Psoas muscle (tissue), 8 donors: ENCODE measurements around the gene CEMIP2. TPM values are rescaled to one million over a fixed set of nuclear protein-coding genes. Genes with fewer than 3 reads are reported as not detected.

Experiments used
- ATAC-seq, 4 donors: fragments of 200-7000 bp; cut with Tn5 transposase; one replicate each; pipeline ENCODE4 v1.9.1; 2020; ENCODE audit warnings: moderate library complexity in 3 of 4, mild to moderate bottlenecking in 2 of 4
- DNase-seq, 2 donors: peaks; one replicate each; pipeline ENCODE4 v3.0.0-alpha.2; 2020
- H3K27ac ChIP-seq: fragments of 200-600 bp; one replicate; pipeline ENCODE4 v1.8.0; 2022
- H3K27me3 ChIP-seq, 3 donors: fragments of 200-600 bp in 1 of 3; one replicate each; pipeline versions ENCODE4 v1.6.1 to v1.8.0; 2013 to 2022; ENCODE audit warnings: low read length in 2 of 3, mild to moderate bottlenecking in 2 of 3, moderate library complexity in 1 of 3; ENCODE audit not compliant: insufficient read depth in 3 of 3
- H3K36me3 ChIP-seq, 2 donors: fragments of 200-600 bp in 1 of 2; one replicate each; pipeline versions ENCODE4 v1.6.1 to v1.8.0; 2013 to 2022; ENCODE audit warnings: low read depth in 1 of 2, mild to moderate bottlenecking in 1 of 2, moderate library complexity in 1 of 2; ENCODE audit not compliant: insufficient read depth in 1 of 2
- H3K4me1 ChIP-seq: fragments of 200-600 bp; one replicate; pipeline ENCODE4 v1.8.0; 2022
- H3K4me3 ChIP-seq: fragments of 200-600 bp; one replicate; pipeline ENCODE4 v1.8.0; 2022; ENCODE audit warnings: mild to moderate bottlenecking
- H3K9me3 ChIP-seq: fragments of 200-600 bp; one replicate; pipeline ENCODE4 v1.8.0; 2022
- CTCF ChIP-seq: fragments of 200-600 bp; IDR thresholded peaks from one replicate; pipeline ENCODE4 v1.8.0; 2022; ENCODE audit warnings: antibody characterized with exemption
- WGBS, 3 donors: extraction: QIAGEN DNeasy Blood & Tissue Kit; methylation state at CpG; one replicate each; pipeline versions ENCODE4 v1.1.6 to v1.1.7; 2013; 5-methylcytosine and 5-hydroxymethylcytosine counted together
- intact Hi-C, 2 donors: fragments of 100-400 bp; cut with DNase I; formaldehyde crosslinking; loops; one replicate each; pipeline versions ENCODE4 v1.11.0 to v1.14.2; 2022
- polyA plus RNA-seq, 3 donors: library from polyadenylated mRNA; stranded (reverse); fragments of 200-250 nt; gene quantifications; one replicate each; pipeline ENCODE4 v1.2.3, GENCODE V29; 2013
- total RNA-seq, 4 donors: library from RNA; stranded (reverse); fragmentation: NEBNext Ultra II Directional in 2 of 4; extraction: Animal tissue kit (Norgen Biotek cat#: 25700) in 2 of 4; gene quantifications; one replicate each; pipeline versions ENCODE4 v1.2.1 to v1.2.4, GENCODE V29; 2021 to 2023
- donor health status: healthy with polysubstance abuse.
- donor health status: DM: no; HTN: no; CAD: no; lungs with moderate emphysema.
- donor health status: Bipolar disorder and iron deficiency.
- donor health status: healthy.
- donor health status: DM: yes; HTN: yes; CAD: no.
- donor health status: DM: no; HTN: no; CAD: no.
- donor health status: DM: no; HTN: no; CAD: no.
- donor health status: DM: yes; HTN: yes; CAD: no.

Gene CEMIP2
- total and polyA plus RNA-seq, 7 donors, result 5.9 to 20.3 (median 9.6) TPM

- Histone ChIP-seq H3K27me3 (no peaks in the 10 kb centered on the region), H3K4me1 (no peaks in the 10 kb centered on the region), H3K4me3 (no peak overlapping the region), H3K36me3 (peaks cover 13 to 75% of the 10 kb centered on the region in 2 donors), H3K9me3 (no peaks in the 10 kb centered on the region), H3K27ac (no peak overlapping the region)
- 67 to 75% (median 70%) methylated on average over 1 of the region's 1 CpG for WGBS, 3 donors
- ATAC-seq (no peak), DNase-seq (no peak)
- no peak for TF ChIP-seq CTCF
- intact Hi-C loops, result no loop called here
Observed at GRCh38 chr9:71704796-71705195, 63.5 kb downstream of the CEMIP2 start.

- DNase-seq, result no peak
- WGBS, 3 donors, result 87 to 92% (median 89%) methylated on average over 6 of the region's 6 CpGs
- no peaks in the 10 kb centered on the region for H3K4me1 ChIP-seq
- H3K9me3 ChIP-seq, result no peaks in the 10 kb centered on the region
- TF ChIP-seq CTCF, result no peak
- intact Hi-C loops, result no loop called here
- H3K36me3 ChIP-seq, result peaks cover 10 to 75% of the 10 kb centered on the region in 2 donors
- H3K27ac ChIP-seq, result no peak overlapping the region
- H3K4me3 ChIP-seq, result no peak overlapping the region
- H3K27me3 ChIP-seq, result no peaks in the 10 kb centered on the region
- peak in 3 of 4 donors; percentile 78 to 84 (median 79) for ATAC-seq
Observed at GRCh38 chr9:71703172-71703872, 65.0 kb downstream of the CEMIP2 start.

- Histone ChIP-seq H3K27ac (no peak overlapping the region), H3K9me3 (no peaks in the 10 kb centered on the region), H3K4me1 (no peaks in the 10 kb centered on the region), H3K36me3 (peaks cover 9 to 93% of the 10 kb centered on the region in 2 donors), H3K27me3 (no peaks in the 10 kb centered on the region), H3K4me3 (no peak overlapping the region)
- WGBS, 3 donors, result 94 to 96% (median 94%) methylated on average over 4 of the region's 4 CpGs
- TF ChIP-seq CTCF, result no peak
- DNase-seq (no peak), ATAC-seq (no peak)
- intact Hi-C loops, result no loop called here
Observed at GRCh38 chr9:71697882-71698281, 70.4 kb downstream of the CEMIP2 start.

GRCh38 chr9:71694332-71694731 lies 74.0 kb downstream of the CEMIP2 start:
- no peak for TF ChIP-seq CTCF
- intact Hi-C loops, result no loop called here
- no peaks in the 10 kb centered on the region for H3K9me3 ChIP-seq
- peaks cover 7 to 72% of the 10 kb centered on the region in 2 donors for H3K36me3 ChIP-seq
- H3K4me1 ChIP-seq, result peaks cover 5% of the 10 kb centered on the region
- WGBS, 3 donors, result 97 to 100% (median 97%) methylated on average over 4 of the region's 4 CpGs
- H3K27me3 ChIP-seq, result no peaks in the 10 kb centered on the region
- ATAC-seq, result no peak
- no peak for DNase-seq
- H3K4me3 ChIP-seq, result no peak overlapping the region
- H3K27ac ChIP-seq, result no peak overlapping the region

GRCh38 chr9:71693607-71694006 lies 74.7 kb downstream of the CEMIP2 start:
- Histone ChIP-seq H3K4me3 (no peak overlapping the region), H3K36me3 (peaks cover 7 to 71% of the 10 kb centered on the region in 2 donors), H3K27me3 (no peaks in the 10 kb centered on the region), H3K27ac (no peak overlapping the region), H3K4me1 (peaks cover 5% of the 10 kb centered on the region), H3K9me3 (no peaks in the 10 kb centered on the region)
- no peak for TF ChIP-seq CTCF
- peak in 1 of 4 donors; percentile 32 for ATAC-seq
- intact Hi-C loops, result no loop called here
- WGBS, 3 donors, result 92 to 98% (median 97%) methylated on average over 3 of the region's 3 CpGs
- no peak for DNase-seq
